WTC11 (cell line): Measurements from ENCODE around the gene VRTN. TPM values are rescaled to one million over a fixed set of nuclear protein-coding genes. Genes with fewer than 3 reads are reported as not detected.

Experiments used
- ATF1 ChIP-seq: sonication (generic); formaldehyde crosslinking; IDR thresholded peaks from 2 replicates; pipeline ENCODE4 v1.8.1; 2023; ENCODE audit warnings: mild to moderate bottlenecking, moderate library complexity, missing genetic modification reagents
- CBFB ChIP-seq: sonication (generic); formaldehyde crosslinking; IDR thresholded peaks from 2 replicates; pipeline ENCODE4 v1.8.1; 2022; ENCODE audit warnings: mild to moderate bottlenecking, low read depth, missing genetic modification reagents
- CREM ChIP-seq: sonication (generic); formaldehyde crosslinking; IDR thresholded peaks from 2 replicates; pipeline ENCODE4 v1.8.1; 2022; ENCODE audit warnings: mild to moderate bottlenecking, missing genetic modification reagents, moderate library complexity
- EMX1 ChIP-seq: fragments of 250-450 bp; sonication (Bioruptor Pico); IDR thresholded peaks from 2 replicates; pipeline ENCODE4 v1.8.0; 2021; ENCODE audit warnings: mild to moderate bottlenecking
- FOXK1 ChIP-seq: sonication (generic); formaldehyde crosslinking; IDR thresholded peaks from 2 replicates; pipeline ENCODE4 v1.8.0; 2022; ENCODE audit warnings: mild to moderate bottlenecking, moderate library complexity, missing genetic modification reagents
- FOXP1 ChIP-seq: sonication (generic); formaldehyde crosslinking; IDR thresholded peaks from 2 replicates; pipeline ENCODE4 v1.8.0; 2022; ENCODE audit warnings: missing genetic modification reagents, mild to moderate bottlenecking, moderate library complexity, borderline replicate concordance
- JAZF1 ChIP-seq: fragments of 250-450 bp; sonication (Bioruptor Pico); IDR thresholded peaks from 2 replicates; pipeline ENCODE4 v1.9.0; 2021; ENCODE audit warnings: moderate library complexity, mild to moderate bottlenecking, inconsistent platforms
- JUN ChIP-seq: sonication (generic); formaldehyde crosslinking; IDR thresholded peaks from 2 replicates; pipeline ENCODE4 v1.8.0; 2023; ENCODE audit warnings: mild to moderate bottlenecking, missing genetic modification reagents
- NFE2L1 ChIP-seq: sonication (generic); formaldehyde crosslinking; IDR thresholded peaks from 2 replicates; pipeline ENCODE4 v1.8.1; 2023; ENCODE audit warnings: missing genetic modification reagents
- NR1H2 ChIP-seq: sonication (generic); formaldehyde crosslinking; IDR thresholded peaks from 2 replicates; pipeline ENCODE4 v1.9.0; 2021; ENCODE audit warnings: mild to moderate bottlenecking, moderate library complexity, missing genetic modification reagents
- NR3C1 ChIP-seq: sonication (generic); formaldehyde crosslinking; conservative IDR thresholded peaks from 2 replicates; pipeline ENCODE4 v1.8.1; 2023; ENCODE audit warnings: low read depth, mild to moderate bottlenecking, missing genetic modification reagents
- PRRX2 ChIP-seq: fragments of 250-450 bp; sonication (Bioruptor Pico); IDR thresholded peaks from 2 replicates; pipeline ENCODE4 v1.8.0; 2021; ENCODE audit warnings: mild to moderate bottlenecking
- SMAD3 ChIP-seq: sonication (generic); formaldehyde crosslinking; IDR thresholded peaks from 2 replicates; pipeline ENCODE4 v1.8.0; 2022; ENCODE audit warnings: missing genetic modification reagents, mild to moderate bottlenecking, borderline replicate concordance
- SP1 ChIP-seq: sonication (generic); formaldehyde crosslinking; conservative IDR thresholded peaks from 2 replicates; pipeline ENCODE4 v1.8.1; 2022; ENCODE audit warnings: missing genetic modification reagents
- TCF7 ChIP-seq: sonication (generic); formaldehyde crosslinking; IDR thresholded peaks from 2 replicates; pipeline ENCODE4 v1.8.0; 2022; ENCODE audit warnings: mild to moderate bottlenecking, low read depth, missing genetic modification reagents, moderate library complexity
- TP53 ChIP-seq: sonication (generic); formaldehyde crosslinking; IDR thresholded peaks from 2 replicates; pipeline ENCODE4 v1.8.1; 2023; ENCODE audit warnings: mild to moderate bottlenecking, missing genetic modification reagents
- ZMAT4 ChIP-seq: fragments of 250-450 bp; sonication (Bioruptor Pico); IDR thresholded peaks from 2 replicates; pipeline ENCODE4 v1.9.0; 2021; ENCODE audit warnings: mild to moderate bottlenecking
- ZNF219 ChIP-seq: sonication (generic); formaldehyde crosslinking; IDR thresholded peaks from 2 replicates; pipeline ENCODE4 v1.8.0; 2023; ENCODE audit warnings: missing genetic modification reagents, mild to moderate bottlenecking, borderline replicate concordance
- ZNF232 ChIP-seq: sonication (generic); formaldehyde crosslinking; IDR thresholded peaks from 2 replicates; pipeline ENCODE4 v1.8.0; 2022; ENCODE audit warnings: mild to moderate bottlenecking, missing genetic modification reagents
- ZNF263 ChIP-seq: sonication (generic); formaldehyde crosslinking; IDR thresholded peaks from 2 replicates; pipeline ENCODE4 v1.8.1; 2022; ENCODE audit warnings: low read depth, mild to moderate bottlenecking, moderate library complexity, missing genetic modification reagents
- ZNF281 ChIP-seq: sonication (generic); formaldehyde crosslinking; IDR thresholded peaks from 2 replicates; pipeline ENCODE4 v1.8.0; 2023; ENCODE audit warnings: mild to moderate bottlenecking, missing genetic modification reagents
- ZNF423 ChIP-seq: fragments of 250-450 bp; sonication (Bioruptor Pico); IDR thresholded peaks from 2 replicates; pipeline ENCODE4 v2.1.2; 2022; ENCODE audit warnings: mild to moderate bottlenecking, moderate library complexity
- total RNA-seq: library from RNA; stranded (reverse); gene quantifications from 3 replicates; pipeline ENCODE4 v1.2.3, GENCODE V29; 2021
- TF ChIP-seq, protein P1 (sequence below): fragments of 200-600 bp; IDR thresholded peaks from 2 replicates; pipeline ENCODE4 v1.8.0; 2022; ENCODE audit warnings: antibody characterized with exemption
- TF ChIP-seq, protein P2 (sequence below): sonication (generic); formaldehyde crosslinking; IDR thresholded peaks from 2 replicates; pipeline ENCODE4 v1.8.0; 2022; ENCODE audit warnings: mild to moderate bottlenecking, missing genetic modification reagents
- TF ChIP-seq, protein P3 (sequence below): sonication (generic); formaldehyde crosslinking; IDR thresholded peaks from 2 replicates; pipeline ENCODE4 v1.8.1; 2023; ENCODE audit warnings: mild to moderate bottlenecking, missing genetic modification reagents
- TF ChIP-seq, protein P4 (sequence below): sonication (generic); formaldehyde crosslinking; IDR thresholded peaks from 2 replicates; pipeline ENCODE4 v1.8.1; 2023; ENCODE audit warnings: mild to moderate bottlenecking, missing genetic modification reagents, borderline replicate concordance
- TF ChIP-seq, protein P5 (sequence below): sonication (generic); formaldehyde crosslinking; IDR thresholded peaks from 2 replicates; pipeline ENCODE4 v1.8.0; 2022; ENCODE audit warnings: mild to moderate bottlenecking, missing genetic modification reagents

VRTN gene
- total RNA-seq, 1 experiment from 2014 or later = 106 TPM

DNA sequence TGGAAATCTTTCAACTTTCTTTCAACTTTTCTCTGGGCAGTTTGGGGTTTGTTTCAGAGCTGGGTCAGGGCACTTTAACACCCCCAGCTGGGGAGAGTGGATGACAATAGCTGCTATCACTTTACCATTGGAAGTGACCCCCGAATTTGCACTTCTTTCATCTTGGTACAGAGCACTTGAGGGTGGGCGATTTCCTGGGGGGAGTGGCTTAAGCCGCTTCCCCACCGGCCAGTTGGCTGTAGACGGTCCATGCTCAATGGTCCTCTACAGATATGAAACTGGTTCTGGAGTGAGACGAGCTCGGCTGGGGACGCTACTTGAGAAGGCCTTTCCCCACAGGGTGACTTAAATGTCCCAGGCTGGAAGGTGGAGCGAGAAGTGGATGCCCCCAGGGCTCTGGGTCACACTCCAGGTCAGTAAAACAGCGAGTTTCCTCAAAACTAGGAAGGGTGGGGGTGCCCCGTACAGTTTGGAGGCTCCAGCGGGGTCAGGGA lies at the start of gene VRTN (continued):
- TF ChIP-seq, protein P1, sequence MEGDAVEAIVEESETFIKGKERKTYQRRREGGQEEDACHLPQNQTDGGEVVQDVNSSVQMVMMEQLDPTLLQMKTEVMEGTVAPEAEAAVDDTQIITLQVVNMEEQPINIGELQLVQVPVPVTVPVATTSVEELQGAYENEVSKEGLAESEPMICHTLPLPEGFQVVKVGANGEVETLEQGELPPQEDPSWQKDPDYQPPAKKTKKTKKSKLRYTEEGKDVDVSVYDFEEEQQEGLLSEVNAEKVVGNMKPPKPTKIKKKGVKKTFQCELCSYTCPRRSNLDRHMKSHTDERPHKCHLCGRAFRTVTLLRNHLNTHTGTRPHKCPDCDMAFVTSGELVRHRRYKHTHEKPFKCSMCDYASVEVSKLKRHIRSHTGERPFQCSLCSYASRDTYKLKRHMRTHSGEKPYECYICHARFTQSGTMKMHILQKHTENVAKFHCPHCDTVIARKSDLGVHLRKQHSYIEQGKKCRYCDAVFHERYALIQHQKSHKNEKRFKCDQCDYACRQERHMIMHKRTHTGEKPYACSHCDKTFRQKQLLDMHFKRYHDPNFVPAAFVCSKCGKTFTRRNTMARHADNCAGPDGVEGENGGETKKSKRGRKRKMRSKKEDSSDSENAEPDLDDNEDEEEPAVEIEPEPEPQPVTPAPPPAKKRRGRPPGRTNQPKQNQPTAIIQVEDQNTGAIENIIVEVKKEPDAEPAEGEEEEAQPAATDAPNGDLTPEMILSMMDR = no peak
- peak; percentile 77; the same call in 1 of the 2 replicates for TF ChIP-seq ZNF232
- no peak for TF ChIP-seq TCF7 (CRISPR knock-in tag)
- TF ChIP-seq ZNF281 (CRISPR knock-in tag) = peak; percentile 74; the same call in 1 of the 2 replicates
- no peak for TF ChIP-seq CBFB
- TF ChIP-seq ATF1 (CRISPR knock-in tag) = no peak
- TF ChIP-seq, protein P2, sequence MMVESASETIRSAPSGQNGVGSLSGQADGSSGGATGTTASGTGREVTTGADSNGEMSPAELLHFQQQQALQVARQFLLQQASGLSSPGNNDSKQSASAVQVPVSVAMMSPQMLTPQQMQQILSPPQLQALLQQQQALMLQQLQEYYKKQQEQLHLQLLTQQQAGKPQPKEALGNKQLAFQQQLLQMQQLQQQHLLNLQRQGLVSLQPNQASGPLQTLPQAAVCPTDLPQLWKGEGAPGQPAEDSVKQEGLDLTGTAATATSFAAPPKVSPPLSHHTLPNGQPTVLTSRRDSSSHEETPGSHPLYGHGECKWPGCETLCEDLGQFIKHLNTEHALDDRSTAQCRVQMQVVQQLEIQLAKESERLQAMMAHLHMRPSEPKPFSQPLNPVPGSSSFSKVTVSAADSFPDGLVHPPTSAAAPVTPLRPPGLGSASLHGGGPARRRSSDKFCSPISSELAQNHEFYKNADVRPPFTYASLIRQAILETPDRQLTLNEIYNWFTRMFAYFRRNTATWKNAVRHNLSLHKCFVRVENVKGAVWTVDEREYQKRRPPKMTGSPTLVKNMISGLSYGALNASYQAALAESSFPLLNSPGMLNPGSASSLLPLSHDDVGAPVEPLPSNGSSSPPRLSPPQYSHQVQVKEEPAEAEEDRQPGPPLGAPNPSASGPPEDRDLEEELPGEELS = peak; percentile 15; the same call in 1 of the 2 replicates
- TF ChIP-seq ZNF263 = no peak
- TF ChIP-seq NR1H2 = no peak
- no peak for TF ChIP-seq ZNF219 (CRISPR knock-in tag)
- TF ChIP-seq, protein P3, sequence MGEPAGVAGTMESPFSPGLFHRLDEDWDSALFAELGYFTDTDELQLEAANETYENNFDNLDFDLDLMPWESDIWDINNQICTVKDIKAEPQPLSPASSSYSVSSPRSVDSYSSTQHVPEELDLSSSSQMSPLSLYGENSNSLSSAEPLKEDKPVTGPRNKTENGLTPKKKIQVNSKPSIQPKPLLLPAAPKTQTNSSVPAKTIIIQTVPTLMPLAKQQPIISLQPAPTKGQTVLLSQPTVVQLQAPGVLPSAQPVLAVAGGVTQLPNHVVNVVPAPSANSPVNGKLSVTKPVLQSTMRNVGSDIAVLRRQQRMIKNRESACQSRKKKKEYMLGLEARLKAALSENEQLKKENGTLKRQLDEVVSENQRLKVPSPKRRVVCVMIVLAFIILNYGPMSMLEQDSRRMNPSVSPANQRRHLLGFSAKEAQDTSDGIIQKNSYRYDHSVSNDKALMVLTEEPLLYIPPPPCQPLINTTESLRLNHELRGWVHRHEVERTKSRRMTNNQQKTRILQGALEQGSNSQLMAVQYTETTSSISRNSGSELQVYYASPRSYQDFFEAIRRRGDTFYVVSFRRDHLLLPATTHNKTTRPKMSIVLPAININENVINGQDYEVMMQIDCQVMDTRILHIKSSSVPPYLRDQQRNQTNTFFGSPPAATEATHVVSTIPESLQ (CRISPR knock-in tag) = no peak
- TF ChIP-seq, protein P4, sequence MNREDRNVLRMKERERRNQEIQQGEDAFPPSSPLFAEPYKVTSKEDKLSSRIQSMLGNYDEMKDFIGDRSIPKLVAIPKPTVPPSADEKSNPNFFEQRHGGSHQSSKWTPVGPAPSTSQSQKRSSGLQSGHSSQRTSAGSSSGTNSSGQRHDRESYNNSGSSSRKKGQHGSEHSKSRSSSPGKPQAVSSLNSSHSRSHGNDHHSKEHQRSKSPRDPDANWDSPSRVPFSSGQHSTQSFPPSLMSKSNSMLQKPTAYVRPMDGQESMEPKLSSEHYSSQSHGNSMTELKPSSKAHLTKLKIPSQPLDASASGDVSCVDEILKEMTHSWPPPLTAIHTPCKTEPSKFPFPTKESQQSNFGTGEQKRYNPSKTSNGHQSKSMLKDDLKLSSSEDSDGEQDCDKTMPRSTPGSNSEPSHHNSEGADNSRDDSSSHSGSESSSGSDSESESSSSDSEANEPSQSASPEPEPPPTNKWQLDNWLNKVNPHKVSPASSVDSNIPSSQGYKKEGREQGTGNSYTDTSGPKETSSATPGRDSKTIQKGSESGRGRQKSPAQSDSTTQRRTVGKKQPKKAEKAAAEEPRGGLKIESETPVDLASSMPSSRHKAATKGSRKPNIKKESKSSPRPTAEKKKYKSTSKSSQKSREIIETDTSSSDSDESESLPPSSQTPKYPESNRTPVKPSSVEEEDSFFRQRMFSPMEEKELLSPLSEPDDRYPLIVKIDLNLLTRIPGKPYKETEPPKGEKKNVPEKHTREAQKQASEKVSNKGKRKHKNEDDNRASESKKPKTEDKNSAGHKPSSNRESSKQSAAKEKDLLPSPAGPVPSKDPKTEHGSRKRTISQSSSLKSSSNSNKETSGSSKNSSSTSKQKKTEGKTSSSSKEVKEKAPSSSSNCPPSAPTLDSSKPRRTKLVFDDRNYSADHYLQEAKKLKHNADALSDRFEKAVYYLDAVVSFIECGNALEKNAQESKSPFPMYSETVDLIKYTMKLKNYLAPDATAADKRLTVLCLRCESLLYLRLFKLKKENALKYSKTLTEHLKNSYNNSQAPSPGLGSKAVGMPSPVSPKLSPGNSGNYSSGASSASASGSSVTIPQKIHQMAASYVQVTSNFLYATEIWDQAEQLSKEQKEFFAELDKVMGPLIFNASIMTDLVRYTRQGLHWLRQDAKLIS (CRISPR knock-in tag) = no peak
- no peak for TF ChIP-seq TP53 (CRISPR knock-in tag)
- peak; percentile 42; the same call in 1 of the 2 replicates for TF ChIP-seq SP1 (CRISPR knock-in tag)
- 0 out of 2 replicates have a peak, but pooled peaks have one; percentile 1 for TF ChIP-seq FOXP1
- TF ChIP-seq, protein P5, sequence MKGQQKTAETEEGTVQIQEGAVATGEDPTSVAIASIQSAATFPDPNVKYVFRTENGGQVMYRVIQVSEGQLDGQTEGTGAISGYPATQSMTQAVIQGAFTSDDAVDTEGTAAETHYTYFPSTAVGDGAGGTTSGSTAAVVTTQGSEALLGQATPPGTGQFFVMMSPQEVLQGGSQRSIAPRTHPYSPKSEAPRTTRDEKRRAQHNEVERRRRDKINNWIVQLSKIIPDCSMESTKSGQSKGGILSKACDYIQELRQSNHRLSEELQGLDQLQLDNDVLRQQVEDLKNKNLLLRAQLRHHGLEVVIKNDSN (CRISPR knock-in tag) = no peak
- TF ChIP-seq FOXK1 (CRISPR knock-in tag) = no peak; the same call in 1 of the 2 replicates
- no peak for TF ChIP-seq ZMAT4
- TF ChIP-seq PRRX2 = no peak
- no peak for TF ChIP-seq NR3C1
- no peak for TF ChIP-seq EMX1
- no peak for TF ChIP-seq NFE2L1 (CRISPR knock-in tag)
- TF ChIP-seq JUN (CRISPR knock-in tag) = no peak
- peak; percentile 83; the same call in 1 of the 2 replicates for TF ChIP-seq SMAD3 (CRISPR knock-in tag)
- TF ChIP-seq JAZF1 (CRISPR knock-in tag) = no peak
- no peak for TF ChIP-seq ZNF423 (CRISPR knock-in tag)
- TF ChIP-seq CREM (CRISPR knock-in tag) = no peak; the same call in 1 of the 2 replicates
